Panc1 (cell line): ENCODE data around the gene CEBPZ. TPM values are rescaled to one million over a fixed set of nuclear protein-coding genes. Genes with fewer than 3 reads are reported as not detected.

Source experiments
- ATAC-seq: fragments of 200-7000 bp; cut with Tn5 transposase; 2 replicates; pipeline ENCODE4 v1.9.1; 2020; ENCODE audit warnings: mild to moderate bottlenecking, moderate library complexity
- BruUV-seq: library from RNA; stranded (reverse); fragments of 400-500 nt; replicated peaks from 2 replicates; lab custom pipeline; 2021; lab: Mats Ljungman, UMichigan
- CTCF ChIA-PET: fragments of 300-600 bp; sonication (Branson Sonifier 250); formaldehyde crosslinking; loops from one replicate; lab custom pipeline; 2022; ENCODE audit warnings: antibody characterized with exemption; lab: Charles Lee
- POLR2A ChIA-PET: fragments of 300-600 bp; sonication (Branson Sonifier 250); formaldehyde crosslinking; loops from one replicate; lab custom pipeline; 2022; ENCODE audit warnings: antibody characterized with exemption; lab: Charles Lee
- DNase-seq: peaks from one replicate; pipeline ENCODE4 v3.0.0-alpha.2; 2010; ENCODE audit warnings: low read depth, low spot score
- H3K27ac ChIP-seq: 2 replicates; pipeline ENCODE4 v1.5.1; 2011; ENCODE audit warnings: mild to moderate bottlenecking, low read length, inconsistent platforms
- H3K27me3 ChIP-seq: fragments of 200-500 bp; sonication (Bioruptor generic); 2 replicates; pipeline ENCODE4 v1.6.0; 2014; ENCODE audit warnings: low read length, inconsistent platforms; ENCODE audit not compliant: control insufficient read depth, insufficient read depth
- H3K36me3 ChIP-seq: fragments of 200-500 bp; sonication (Bioruptor generic); 2 replicates; pipeline ENCODE4 v1.5.1; 2014; ENCODE audit warnings: inconsistent platforms, mild to moderate bottlenecking, low read length, moderate library complexity; ENCODE audit not compliant: control insufficient read depth, insufficient read depth
- H3K4me1 ChIP-seq: 2 replicates; pipeline ENCODE4 v1.5.1; 2011; ENCODE audit warnings: inconsistent platforms, mild to moderate bottlenecking, low read length, moderate library complexity; ENCODE audit not compliant: control insufficient read depth, insufficient read depth
- H3K4me3 ChIP-seq, 2 experiments: 2 replicates each; pipeline ENCODE4 v1.5.1; 2011 to 2012; ENCODE audit warnings: low read depth in 2 of 2, low read length in 2 of 2, mild to moderate bottlenecking in 2 of 2, inconsistent platforms in 1 of 2, moderate library complexity in 1 of 2
- H3K9me3 ChIP-seq: fragments of 200-500 bp; sonication (Bioruptor generic); 2 replicates; pipeline ENCODE4 v1.5.1; 2014; ENCODE audit warnings: low read depth, mild to moderate bottlenecking, inconsistent platforms, low read length, moderate library complexity; ENCODE audit not compliant: control insufficient read depth, insufficient read depth
- CTCF ChIP-seq: fragments of 450-650 bp; IDR thresholded peaks from 2 replicates; pipeline ENCODE4 v1.5.1; 2017; ENCODE audit warnings: mild to moderate bottlenecking
- POLR2AphosphoS5 ChIP-seq: IDR thresholded peaks from 2 replicates; pipeline ENCODE4 v1.6.1; 2012; ENCODE audit warnings: mild to moderate bottlenecking, low read depth, low read length, moderate library complexity
- REST ChIP-seq, 2 experiments: IDR thresholded peaks; 2 replicates each; pipeline ENCODE4 v1.6.1; 2011 to 2012; ENCODE audit warnings: low read depth in 2 of 2, control low read depth in 1 of 2, low read length in 1 of 2, mild to moderate bottlenecking in 1 of 2, moderate library complexity in 1 of 2; ENCODE audit not compliant: insufficient read depth in 1 of 2
- SIN3A ChIP-seq: IDR thresholded peaks from 2 replicates; pipeline ENCODE4 v1.6.1; 2012; ENCODE audit warnings: low read depth, mild to moderate bottlenecking, low read length, moderate library complexity, borderline replicate concordance; ENCODE audit not compliant: insufficient read depth
- TCF7L2 ChIP-seq: IDR thresholded peaks from 2 replicates; pipeline ENCODE4 v1.6.1; 2011; ENCODE audit warnings: mild to moderate bottlenecking, low read depth, low read length, inconsistent platforms
- in situ Hi-C: cut with HindIII; loops from 2 replicates; pipeline ENCODE4 v1.10.0; 2016; ENCODE audit warnings: low sequenced_read_pairs, low pct_unique_long_range_greater_than_20kb
- intact Hi-C: fragments of 100-400 bp; cut with micrococcal nuclease; formaldehyde crosslinking; loops from one replicate; pipeline ENCODE4 v1.10.0; 2022; ENCODE audit not compliant: unreplicated experiment
- total RNA-seq: library from RNA; stranded (reverse); gene quantifications from one replicate; pipeline ENCODE4 v1.2.1, GENCODE V29; 2021; ENCODE audit not compliant: unreplicated experiment

The CEBPZ gene
- total RNA-seq, 1 experiment from 2014 or later = 63.8 TPM

GRCh38 chr2:37262522-37262921 is 31.1 kb upstream of the CEBPZ start:
- no peaks in the 10 kb centered on the region for H3K27me3 ChIP-seq
- no peak for ATAC-seq
- peaks cover 5% of the 10 kb centered on the region for H3K36me3 ChIP-seq
- CTCF ChIA-PET = no interaction called here
- TF ChIP-seq TCF7L2 (no peak), CTCF (no peak), SIN3A (no peak), POLR2AphosphoS5 (no peak), REST (IDR thresholded peaks at IDR 0.05; ENCODE audit: insufficient read depth in 1 of 2, low read depth in 2 of 2, low read length in 1 of 2) (no peak)
- DNase-seq = no peak
- no TSS peak for BruUV-seq
- no peaks in the 10 kb centered on the region for H3K4me1 ChIP-seq
- intact Hi-C loops = no loop called here
- H3K4me3 ChIP-seq = no peak overlapping the region
- in situ Hi-C loops = no loop called here
- H3K9me3 ChIP-seq = no peaks in the 10 kb centered on the region
- POLR2A ChIA-PET = no interaction called here
- no peak overlapping the region for H3K27ac ChIP-seq

GRCh38 chr2:37250869-37251740 is 19.7 kb upstream of the CEBPZ start:
- in situ Hi-C loops = no loop called here
- no peaks in the 10 kb centered on the region for H3K4me1 ChIP-seq
- no TSS peak for BruUV-seq
- DNase-seq = no peak
- H3K4me3 ChIP-seq = no peak overlapping the region
- ChIA-PET CTCF (no interaction called here), POLR2A (interaction anchor here (0.6 kb wide), 1 partner anchor 12 kb away, joined by 4 read pairs; no protein-coding TSS in a partner anchor)
- H3K36me3 ChIP-seq = peaks cover 53% of the 10 kb centered on the region
- TF ChIP-seq CTCF = no peak
- no peak for TF ChIP-seq SIN3A
- TF ChIP-seq REST (IDR thresholded peaks at IDR 0.05; ENCODE audit: insufficient read depth in 1 of 2, low read depth in 2 of 2, low read length in 1 of 2) = no peak
- no peak for TF ChIP-seq TCF7L2
- no peak for TF ChIP-seq POLR2AphosphoS5
- H3K27ac ChIP-seq = no peak overlapping the region
- no peaks in the 10 kb centered on the region for H3K27me3 ChIP-seq
- intact Hi-C loops = no loop called here
- no peaks in the 10 kb centered on the region for H3K9me3 ChIP-seq
- ATAC-seq = no peak; the same call in 1 of the 2 replicates
